ENCODE measurements around the gene S100A14. TPM values are rescaled to one million over a fixed set of nuclear protein-coding genes. Genes with fewer than 3 reads are reported as not detected.

S100A14 gene
- total RNA-seq, 1 experiment from 2014 or later, result 0.63 TPM

GRCh38 chr1:153598309-153599172 lies 17.6 kb downstream of the S100A14 start:
- Histone ChIP-seq H2BK15ac (ENCODE audit: low read depth, low read length) (no peak overlapping the region), H4K20me1 (ENCODE audit: control insufficient read depth, insufficient read depth, insufficient read length) (no peaks in the 10 kb centered on the region), H3K9me3 (ENCODE audit: control insufficient read depth, low read depth, low read length) (no peaks in the 10 kb centered on the region), H3K4ac (ENCODE audit: low read depth, low read length) (peak overlapping the region; percentile 89; the same call in 1 of the 2 replicates), H3K4me1 (ENCODE audit: insufficient read depth, low read length) (peaks cover 7% of the 10 kb centered on the region; the same call in 1 of the 2 replicates), H3K23ac (ENCODE audit: insufficient read length, low read depth, low read length) (no peak overlapping the region), H2BK120ac (ENCODE audit: low read depth, low read length, poor library complexity, severe bottlenecking) (peak overlapping the region; percentile 69), H3K18ac (ENCODE audit: insufficient read length, low read depth, low read length) (peak overlapping the region; percentile 85), H3T11ph (ENCODE audit: low read length) (no peak overlapping the region), H2BK5ac (ENCODE audit: insufficient read length, low read length) (no peak overlapping the region), H3K27ac (ENCODE audit: insufficient read length, low read depth, low read length) (peak overlapping the region; percentile 29), H3K27me3 (ENCODE audit: insufficient read depth, low read length) (no peaks in the 10 kb centered on the region), H4K5ac (ENCODE audit: insufficient read length, low read depth, low read length) (no peak overlapping the region), H3K79me2 (ENCODE audit: insufficient read depth, low read length) (no peaks in the 10 kb centered on the region), H2AFZ (ENCODE audit: low read length) (no peak overlapping the region), H3K4me2 (ENCODE audit: insufficient read depth, insufficient read length, low read length) (peak overlapping the region; percentile 20), H4K8ac (replicated peaks; ENCODE audit: insufficient read length, low read depth, low read length) (no peak overlapping the region), H4K91ac (ENCODE audit: insufficient read length, low read depth, low read length) (no peak overlapping the region), H2AK5ac (ENCODE audit: insufficient read length, low read length) (no peak overlapping the region), H3K23me2 (ENCODE audit: insufficient read length, low read depth, low read length, poor library complexity, severe bottlenecking) (no peaks in the 10 kb centered on the region), H3K14ac (ENCODE audit: insufficient read depth, low read length) (peak overlapping the region; percentile 92), H2BK20ac (ENCODE audit: low read depth, low read length, poor library complexity, severe bottlenecking) (no peak overlapping the region), H3K56ac (ENCODE audit: insufficient read length, low read depth, low read length) (no peak overlapping the region), H2BK12ac (ENCODE audit: insufficient read length, low read depth, low read length) (peak overlapping the region; percentile 28), H3K79me1 (ENCODE audit: insufficient read depth, low read depth, low read length, poor library complexity, severe bottlenecking) (no peaks in the 10 kb centered on the region), H3K9ac (ENCODE audit: extremely low read depth, insufficient read length, low read length) (no peak overlapping the region)
- DNase-seq, result peak; percentile 87
- H3K27me3 Mint-ChIP-seq (ENCODE audit: low read depth), result no peaks in the 10 kb centered on the region; the same call in none of the 2 replicates
- TF ChIP-seq CTCF (conservative IDR thresholded peaks at IDR 0.05), result no peak
- WGBS (ENCODE audit: extremely low coverage, insufficient read length, low lambda C conversion rate), result no CpG with 5 or more reads among the region's 7 CpGs
- H3K4me3 Mint-ChIP-seq, result peak overlapping the region in 1 of 2 experiments; percentile 61; a peak in 3 of 5 replicates
- peaks cover 19% of the 10 kb centered on the region in 2 experiments for H3K4me1 Mint-ChIP-seq
- H3K27ac Mint-ChIP-seq, result peak overlapping the region; percentile 83 to 89 (median 86); a peak in 6 of 7 replicates
- H3K36me3 Mint-ChIP-seq (ENCODE audit: insufficient read depth in 1 of 3, low read depth in 3 of 3), result no peaks in the 10 kb centered on the region
- no peaks in the 10 kb centered on the region for H3K9me3 Mint-ChIP-seq
